Fibroblast of lung (primary cell): ENCODE data around the gene CERS6. TPM values are rescaled to one million over a fixed set of nuclear protein-coding genes. Genes with fewer than 3 reads are reported as not detected.

Source experiments
- DNase-seq, 2 donors: peaks; one replicate each; pipeline versions ENCODE4 v3.0.0 to v3.0.0-alpha.2; 2010; ENCODE audit warnings: low read depth in 2 of 2
- H2AFZ ChIP-seq: 2 replicates; pipeline ENCODE4 v1.5.1; 2012; ENCODE audit warnings: low read length, control low read depth, inconsistent platforms
- H3K27ac ChIP-seq: 2 replicates; pipeline ENCODE4 v1.5.1; 2011; ENCODE audit warnings: low read length, control low read depth; ENCODE audit not compliant: insufficient read depth
- H3K27me3 ChIP-seq: 2 replicates; pipeline ENCODE4 v1.5.1; 2011; ENCODE audit warnings: mild to moderate bottlenecking, low read length; ENCODE audit not compliant: control insufficient read depth, insufficient read depth
- H3K36me3 ChIP-seq: 2 replicates; pipeline ENCODE4 v1.5.1; 2011; ENCODE audit warnings: low read length; ENCODE audit not compliant: control insufficient read depth, insufficient read depth
- H3K4me1 ChIP-seq: 2 replicates; pipeline ENCODE4 v1.5.1; 2011; ENCODE audit warnings: low read length; ENCODE audit not compliant: control insufficient read depth, insufficient read depth; ENCODE audit errors: extremely low read depth
- H3K4me2 ChIP-seq: 2 replicates; pipeline ENCODE4 v1.5.1; 2011; ENCODE audit warnings: low read length, control low read depth; ENCODE audit not compliant: insufficient read depth; ENCODE audit errors: extremely low read depth
- H3K4me3 ChIP-seq, 4 experiments: fragments of 200-600 bp in 1 of 4; sonication (generic) in 1 of 4; replicated peaks in 1 of 4; 2 replicates each; pipeline ENCODE4 v1.5.1; 2011 to 2016; ENCODE audit warnings: low read length in 4 of 4, low read depth in 3 of 4, mild to moderate bottlenecking in 3 of 4, control low read depth in 2 of 4, inconsistent platforms in 1 of 4, mixed read lengths in 1 of 4; ENCODE audit not compliant: insufficient read depth in 1 of 4; ENCODE audit errors: control extremely low read depth in 1 of 4
- H3K79me2 ChIP-seq: 2 replicates; pipeline ENCODE4 v1.5.1; 2012; ENCODE audit warnings: mild to moderate bottlenecking, low read length, inconsistent platforms; ENCODE audit not compliant: control insufficient read depth, insufficient read depth
- H3K9ac ChIP-seq: 2 replicates; pipeline ENCODE4 v1.5.1; 2011; ENCODE audit warnings: mild to moderate bottlenecking, low read length, control low read depth; ENCODE audit not compliant: insufficient read depth
- H3K9me3 ChIP-seq: 2 replicates; pipeline ENCODE4 v1.5.1; 2012; ENCODE audit warnings: low read depth, low read length; ENCODE audit not compliant: control insufficient read depth, insufficient read depth
- H4K20me1 ChIP-seq: 2 replicates; pipeline ENCODE4 v1.5.1; 2011; ENCODE audit warnings: low read length; ENCODE audit not compliant: control insufficient read depth, insufficient read depth; ENCODE audit errors: extremely low read depth
- EZH2 ChIP-seq: IDR thresholded peaks from 2 replicates; pipeline ENCODE4 v1.5.1; 2012; ENCODE audit warnings: low read length, control low read depth, mild to moderate bottlenecking; ENCODE audit errors: missing control alignments
- polyA plus RNA-seq, 2 donors: library from polyadenylated mRNA; depleted of rRNA in 1 of 2; stranded (reverse) in 1 of 2; unstranded in 1 of 2; fragments of >200 nt; gene quantifications; 2 replicates each; pipeline ENCODE4 v1.2.1, GENCODE V29; 2011 to 2012; ENCODE audit warnings: missing spikeins in 1 of 2
- total RNA-seq: library from RNA; depleted of rRNA; stranded (reverse); fragments of >200 nt; gene quantifications from 2 replicates; pipeline ENCODE4 v1.2.1, GENCODE V29; 2014
- TF ChIP-seq, protein P1 (sequence below), 2 donors: IDR thresholded peaks in 1 of 2; conservative IDR thresholded peaks in 1 of 2; 1 replicate in 1 of 2; 2 replicates in 1 of 2; pipeline ENCODE4 v1.5.1; 2011 to 2012; ENCODE audit warnings: low read length in 2 of 2, control low read depth in 1 of 2, inconsistent platforms in 1 of 2, low read depth in 1 of 2, mild to moderate bottlenecking in 1 of 2

The CERS6 gene
- total and polyA plus RNA-seq, 2 donors (not counting 1 experiment from before 2014, with no cell fraction given), result 7.2 to 16.5 TPM

DNA sequence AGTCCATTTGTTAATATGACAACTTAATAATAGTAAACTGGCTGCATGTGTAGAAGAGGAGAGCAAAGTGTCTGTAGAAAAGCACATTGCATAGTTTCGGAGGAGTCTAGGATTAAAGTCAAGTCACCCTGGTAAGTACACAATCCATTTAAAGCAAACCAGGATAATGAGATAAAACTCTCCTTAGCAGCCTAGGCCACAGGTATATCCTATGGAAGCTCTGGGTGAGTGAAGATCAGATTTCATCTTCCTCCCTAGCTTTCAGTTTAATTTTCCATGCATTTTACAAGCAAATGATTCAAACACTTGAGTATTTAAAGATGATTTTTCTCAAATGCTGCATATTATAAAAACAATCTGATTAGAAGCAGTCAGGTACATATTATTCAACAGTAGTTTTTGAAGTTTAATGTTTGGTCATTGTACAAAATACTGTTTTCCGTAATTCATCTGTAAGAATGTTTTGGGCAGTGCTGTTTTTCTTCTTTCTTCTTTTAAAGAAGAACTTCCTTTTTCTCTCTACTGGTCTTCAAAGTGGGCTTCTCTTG is 10.2 kb downstream of the CERS6 start:
- H3K27me3 ChIP-seq, result no peaks in the 10 kb centered on the region
- no peaks in the 10 kb centered on the region for H3K9me3 ChIP-seq
- peak overlapping the region; percentile 59 for H3K4me2 ChIP-seq
- H3K9ac ChIP-seq, result no peak overlapping the region
- H3K4me1 ChIP-seq, result peaks cover 2% of the 10 kb centered on the region
- peak overlapping the region in 1 of 4 experiments; percentile 10 for H3K4me3 ChIP-seq
- no peak for TF ChIP-seq EZH2
- TF ChIP-seq, protein P1, sequence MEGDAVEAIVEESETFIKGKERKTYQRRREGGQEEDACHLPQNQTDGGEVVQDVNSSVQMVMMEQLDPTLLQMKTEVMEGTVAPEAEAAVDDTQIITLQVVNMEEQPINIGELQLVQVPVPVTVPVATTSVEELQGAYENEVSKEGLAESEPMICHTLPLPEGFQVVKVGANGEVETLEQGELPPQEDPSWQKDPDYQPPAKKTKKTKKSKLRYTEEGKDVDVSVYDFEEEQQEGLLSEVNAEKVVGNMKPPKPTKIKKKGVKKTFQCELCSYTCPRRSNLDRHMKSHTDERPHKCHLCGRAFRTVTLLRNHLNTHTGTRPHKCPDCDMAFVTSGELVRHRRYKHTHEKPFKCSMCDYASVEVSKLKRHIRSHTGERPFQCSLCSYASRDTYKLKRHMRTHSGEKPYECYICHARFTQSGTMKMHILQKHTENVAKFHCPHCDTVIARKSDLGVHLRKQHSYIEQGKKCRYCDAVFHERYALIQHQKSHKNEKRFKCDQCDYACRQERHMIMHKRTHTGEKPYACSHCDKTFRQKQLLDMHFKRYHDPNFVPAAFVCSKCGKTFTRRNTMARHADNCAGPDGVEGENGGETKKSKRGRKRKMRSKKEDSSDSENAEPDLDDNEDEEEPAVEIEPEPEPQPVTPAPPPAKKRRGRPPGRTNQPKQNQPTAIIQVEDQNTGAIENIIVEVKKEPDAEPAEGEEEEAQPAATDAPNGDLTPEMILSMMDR (conservative IDR thresholded peaks at IDR 0.05 in 1 of 2, IDR thresholded peaks at IDR 0.05 in 1 of 2; ENCODE audit: low read depth in 1 of 2, low read length in 2 of 2), result no peak
- no peak overlapping the region for H2AFZ ChIP-seq
- no peak for DNase-seq
- H4K20me1 ChIP-seq, result no peaks in the 10 kb centered on the region
- H3K27ac ChIP-seq, result no peak overlapping the region
- H3K36me3 ChIP-seq, result no peaks in the 10 kb centered on the region
- no peaks in the 10 kb centered on the region for H3K79me2 ChIP-seq

DNA sequence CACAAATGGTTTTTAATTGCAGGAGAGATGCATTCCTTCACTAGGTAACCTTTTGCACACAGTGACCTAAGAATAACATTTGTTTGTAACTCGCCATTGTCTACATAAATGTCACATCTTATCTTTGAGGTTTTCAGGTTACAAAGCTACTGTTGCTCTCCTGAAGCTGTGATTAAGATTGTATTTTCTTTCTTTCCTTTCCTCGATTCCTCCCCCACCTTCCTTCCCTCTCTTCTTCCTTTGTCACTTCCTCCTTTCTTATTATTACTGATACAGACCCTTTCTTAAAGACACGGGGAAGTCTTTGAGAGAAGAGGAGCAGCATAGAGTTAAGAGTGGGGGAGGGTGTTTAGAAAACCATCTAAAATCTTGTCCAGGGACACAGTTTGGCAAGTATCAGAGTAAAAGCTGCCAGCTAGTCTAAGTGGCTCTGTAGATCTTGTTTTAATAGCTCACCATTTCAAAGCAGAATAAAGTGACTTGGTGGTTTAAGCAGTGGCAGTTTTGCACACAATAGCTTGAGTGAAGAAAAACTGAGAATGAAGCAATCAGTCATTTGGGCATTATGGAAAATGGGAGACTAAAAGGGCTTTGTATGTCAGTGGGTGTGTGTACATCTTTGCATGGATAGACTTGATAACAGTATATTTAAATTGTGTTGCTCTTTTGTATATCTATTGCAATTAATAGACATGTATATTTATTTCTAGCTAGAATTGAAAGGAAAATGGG is 10.9 kb downstream of the CERS6 start:
- Histone ChIP-seq H3K4me2 (peak overlapping the region; percentile 44), H3K79me2 (no peaks in the 10 kb centered on the region)
- TF ChIP-seq, protein P1 (conservative IDR thresholded peaks at IDR 0.05 in 1 of 2, IDR thresholded peaks at IDR 0.05 in 1 of 2; ENCODE audit: low read depth in 1 of 2, low read length in 2 of 2), result no peak
- TF ChIP-seq EZH2, result no peak

DNA sequence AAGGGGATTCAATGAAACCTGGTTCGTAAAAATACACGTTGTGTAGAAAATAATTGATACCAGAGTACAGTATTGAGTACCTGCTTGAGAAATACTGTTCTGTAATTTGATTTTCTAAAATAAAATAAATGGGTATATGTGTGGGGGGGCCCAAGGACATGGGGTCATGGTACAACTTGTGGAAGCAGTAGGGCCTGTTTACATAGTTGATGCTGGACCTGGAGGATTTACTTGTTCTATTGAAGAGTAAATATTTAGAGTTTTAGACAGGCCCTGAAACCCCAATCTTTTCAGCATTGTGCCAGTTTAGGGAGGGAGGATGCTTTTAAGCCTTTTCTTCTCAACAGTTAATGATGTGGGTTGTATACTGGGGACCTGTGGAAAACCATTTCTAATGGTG is 11.7 kb downstream of the CERS6 start:
- H3K4me1 ChIP-seq, result peaks cover 2% of the 10 kb centered on the region
- no peak overlapping the region for H3K9ac ChIP-seq
- H3K4me2 ChIP-seq, result no peak overlapping the region
- no peaks in the 10 kb centered on the region for H3K79me2 ChIP-seq
- H4K20me1 ChIP-seq, result no peaks in the 10 kb centered on the region
- no peaks in the 10 kb centered on the region for H3K36me3 ChIP-seq
- no peaks in the 10 kb centered on the region for H3K27me3 ChIP-seq
- no peaks in the 10 kb centered on the region for H3K9me3 ChIP-seq
- no peak overlapping the region for H3K4me3 ChIP-seq
- TF ChIP-seq, protein P1 (conservative IDR thresholded peaks at IDR 0.05 in 1 of 2, IDR thresholded peaks at IDR 0.05 in 1 of 2; ENCODE audit: low read depth in 1 of 2, low read length in 2 of 2), result no peak
- no peak for TF ChIP-seq EZH2
- H2AFZ ChIP-seq, result no peak overlapping the region
- H3K27ac ChIP-seq, result no peak overlapping the region
- no peak for DNase-seq

More for the DNA sequence above, 10.9 kb downstream of the CERS6 start:
- peaks cover 2% of the 10 kb centered on the region for H3K4me1 ChIP-seq
- H3K4me3 ChIP-seq, result no peak overlapping the region
- DNase-seq, result no peak
- no peak overlapping the region for H3K27ac ChIP-seq
- H4K20me1 ChIP-seq, result no peaks in the 10 kb centered on the region
- H3K9ac ChIP-seq, result no peak overlapping the region
- H3K27me3 ChIP-seq, result no peaks in the 10 kb centered on the region
- no peaks in the 10 kb centered on the region for H3K36me3 ChIP-seq
- H3K9me3 ChIP-seq, result no peaks in the 10 kb centered on the region
- H2AFZ ChIP-seq, result no peak overlapping the region
